MM.1S (cell line): Measurements from ENCODE around the gene COX8C.

Experiments
- DNase-seq: peaks from one replicate; pipeline ENCODE4 v3.0.0-alpha.2; 2015
- H2AFZ ChIP-seq: fragments of 300-600 bp; sonication (generic); 2 replicates; pipeline ENCODE4 v1.6.0; 2016; ENCODE audit warnings: antibody characterized with exemption, low read length
- H3F3A ChIP-seq: fragments of 300-600 bp; sonication (generic); 2 replicates; pipeline ENCODE4 v1.6.1; 2016; ENCODE audit warnings: mild to moderate bottlenecking, antibody characterized with exemption, low read length, moderate library complexity, mixed read lengths; ENCODE audit not compliant: insufficient read depth
- H3K27ac ChIP-seq: fragments of 300-600 bp; sonication (generic); 2 replicates; pipeline ENCODE4 v1.5.1; 2016; ENCODE audit warnings: mild to moderate bottlenecking, low read length
- H3K27me3 ChIP-seq: fragments of 300-600 bp; sonication (generic); replicated peaks from 2 replicates; pipeline ENCODE4 v1.6.0; 2016; ENCODE audit warnings: low read length; ENCODE audit not compliant: insufficient read depth
- H3K36me3 ChIP-seq: fragments of 300-600 bp; sonication (generic); replicated peaks from 2 replicates; pipeline ENCODE4 v1.6.1; 2016; ENCODE audit warnings: mild to moderate bottlenecking, low read length, mixed read lengths; ENCODE audit not compliant: insufficient read depth
- H3K4me1 ChIP-seq: fragments of 300-600 bp; sonication (generic); 2 replicates; pipeline ENCODE4 v1.6.1; 2016; ENCODE audit warnings: low read length, mixed read lengths
- H3K4me2 ChIP-seq: fragments of 300-600 bp; sonication (generic); 2 replicates; pipeline ENCODE4 v1.6.0; 2016; ENCODE audit warnings: low read depth, low read length
- H3K4me3 ChIP-seq: fragments of 300-600 bp; sonication (generic); 2 replicates; pipeline ENCODE4 v1.5.1; 2016; ENCODE audit warnings: low read length, mixed read lengths
- H3K79me2 ChIP-seq: fragments of 300-600 bp; sonication (generic); 2 replicates; pipeline ENCODE4 v1.6.1; 2016; ENCODE audit warnings: mixed run types, low read length, mixed read lengths
- H3K9ac ChIP-seq: fragments of 300-600 bp; sonication (generic); 2 replicates; pipeline ENCODE4 v1.6.1; 2016; ENCODE audit warnings: low read length, mixed read lengths
- H3K9me2 ChIP-seq: fragments of 300-600 bp; sonication (generic); replicated peaks from 2 replicates; pipeline ENCODE4 v1.6.1; 2016; ENCODE audit warnings: mild to moderate bottlenecking, low read length, mixed read lengths; ENCODE audit not compliant: insufficient read depth
- H3K9me3 ChIP-seq: fragments of 300-600 bp; sonication (generic); replicated peaks from 2 replicates; pipeline ENCODE4 v1.6.1; 2016; ENCODE audit warnings: mild to moderate bottlenecking, low read length, mixed read lengths; ENCODE audit not compliant: insufficient read depth
- H4K20me1 ChIP-seq: fragments of 300-600 bp; sonication (generic); 2 replicates; pipeline ENCODE4 v1.6.1; 2016; ENCODE audit warnings: mild to moderate bottlenecking, low read length, moderate library complexity, mixed read lengths; ENCODE audit not compliant: insufficient read depth
- CTCF ChIP-seq: fragments of 300-600 bp; sonication (generic); IDR thresholded peaks from 2 replicates; pipeline ENCODE4 v1.5.1; 2016; ENCODE audit warnings: antibody characterized with exemption, low read length, mixed read lengths
- EZH2 ChIP-seq: fragments of 300-600 bp; sonication (generic); optimal IDR thresholded peaks from 2 replicates; pipeline ENCODE3; 2017; ENCODE audit warnings: low read depth, mild to moderate bottlenecking, antibody characterized with exemption, low read length, mixed read lengths
- EZH2phosphoT487 ChIP-seq: fragments of 300-600 bp; sonication (generic); IDR thresholded peaks from 2 replicates; pipeline ENCODE4 v1.6.1; 2018; ENCODE audit warnings: antibody characterized with exemption, low read length

Gene COX8C

GRCh38 chr14:93301821-93302447, 45.0 kb upstream of the COX8C start:
- Histone ChIP-seq H3K27ac (no peak overlapping the region), H3K4me3 (no peak overlapping the region), H3K27me3 (no peaks in the 10 kb centered on the region), H4K20me1 (no peaks in the 10 kb centered on the region; the same call in 1 of the 2 replicates), H3K9me2 (no peaks in the 10 kb centered on the region), H3K36me3 (no peaks in the 10 kb centered on the region), H3K9me3 (no peaks in the 10 kb centered on the region), H3K9ac (no peak overlapping the region), H3F3A (no peaks in the 10 kb centered on the region), H2AFZ (no peak overlapping the region), H3K79me2 (peaks cover 70% of the 10 kb centered on the region), H3K4me1 (no peaks in the 10 kb centered on the region), H3K4me2 (no peak overlapping the region)
- no peak for DNase-seq
- no peak for TF ChIP-seq EZH2
- TF ChIP-seq CTCF = no peak
- TF ChIP-seq EZH2phosphoT487 = no peak

- Histone ChIP-seq H3K27ac (no peak overlapping the region), H2AFZ (no peak overlapping the region), H3K4me2 (no peak overlapping the region), H3K9me2 (no peaks in the 10 kb centered on the region), H3F3A (no peaks in the 10 kb centered on the region), H3K9ac (no peak overlapping the region), H3K9me3 (no peaks in the 10 kb centered on the region), H3K79me2 (peaks cover 73% of the 10 kb centered on the region), H3K4me3 (no peak overlapping the region), H3K36me3 (no peaks in the 10 kb centered on the region), H3K4me1 (no peaks in the 10 kb centered on the region), H4K20me1 (no peaks in the 10 kb centered on the region; the same call in 1 of the 2 replicates), H3K27me3 (no peaks in the 10 kb centered on the region)
- DNase-seq = no peak
- TF ChIP-seq EZH2 (no peak), EZH2phosphoT487 (no peak), CTCF (no peak)
Measured at GRCh38 chr14:93302688-93303581, 44.0 kb upstream of the COX8C start.

GRCh38 chr14:93303659-93304058, 43.3 kb upstream of the COX8C start:
- no peak overlapping the region for H3K4me3 ChIP-seq
- H4K20me1 ChIP-seq = no peaks in the 10 kb centered on the region; the same call in 1 of the 2 replicates
- no peak for DNase-seq
- H3K9ac ChIP-seq = no peak overlapping the region
- no peaks in the 10 kb centered on the region for H3F3A ChIP-seq
- H3K36me3 ChIP-seq = no peaks in the 10 kb centered on the region
- no peaks in the 10 kb centered on the region for H3K9me3 ChIP-seq
- no peak overlapping the region for H2AFZ ChIP-seq
- no peak for TF ChIP-seq CTCF
- no peak for TF ChIP-seq EZH2
- no peak for TF ChIP-seq EZH2phosphoT487
- no peak overlapping the region for H3K27ac ChIP-seq
- peaks cover 73% of the 10 kb centered on the region for H3K79me2 ChIP-seq
- H3K27me3 ChIP-seq = no peaks in the 10 kb centered on the region
- no peaks in the 10 kb centered on the region for H3K4me1 ChIP-seq
- H3K4me2 ChIP-seq = no peak overlapping the region
- no peaks in the 10 kb centered on the region for H3K9me2 ChIP-seq
